ENCODE results near the gene COL16A1. TPM values are rescaled to one million over a fixed set of nuclear protein-coding genes. Genes with fewer than 3 reads are reported as not detected.
A peak's percentile ranks its signal among the peaks of the same experiment; 100 is the strongest.
"Not testable (repeated sequence)": the region's sequence is repeated elsewhere in the genome, so short reads cannot be mapped to it uniquely, and the experiment has no call there.

Gene COL16A1
- total RNA-seq, 4 donors from 2014 or later: 147 to 311 (median 212) TPM

GRCh38 chr1:31714442-31715086 lies 10.7 kb upstream of the COL16A1 start:
- peak overlapping the region; percentile 39 to 56 (median 47) for H3K4me3 ChIP-seq
- WGBS, 2 donors: 0 to 3% methylated on average over 24 to 35 of the region's 39 CpGs
- no peaks in the 10 kb centered on the region for H3K27me3 ChIP-seq
- peak overlapping the region; percentile 79 to 97 (median 91) for H3K27ac ChIP-seq
- H3K9me3 ChIP-seq: no peaks in the 10 kb centered on the region
- TF ChIP-seq CTCF (IDR thresholded peaks at IDR 0.05): peak in 4 of 5 experiments; percentile 33 to 53 (median 34)
- no peak for TF ChIP-seq POLR2A (IDR thresholded peaks at IDR 0.05)
- peak; percentile 45 to 57 for DNase-seq (ENCODE audit: low spot score in 2 of 2)
- no peaks in the 10 kb centered on the region for H3K36me3 ChIP-seq
- peaks cover 0 to 51% (median 32%) of the 10 kb centered on the region in 4 donors for H3K4me1 ChIP-seq

- peak; percentile 47 to 58 for DNase-seq (ENCODE audit: low spot score in 2 of 2)
- TF ChIP-seq EP300 (IDR thresholded peaks at IDR 0.05) (peak in 1 of 2 donors; percentile 55), POLR2A (IDR thresholded peaks at IDR 0.05) (no peak), CTCF (IDR thresholded peaks at IDR 0.05) (no peak)
- Histone ChIP-seq H3K27ac (peak overlapping the region in 3 of 4 donors; percentile 23 to 97 (median 94)), H3K36me3 (no peaks in the 10 kb centered on the region), H3K4me1 (peaks cover 0 to 53% (median 32%) of the 10 kb centered on the region in 4 donors), H3K9me3 (no peaks in the 10 kb centered on the region), H3K4me3 (no peak overlapping the region), H3K27me3 (no peaks in the 10 kb centered on the region)
- WGBS, 2 donors: 8 to 9% methylated on average over 1 of the region's 1 CpG
These were observed 8.8 kb upstream of the COL16A1 start for GRCh38 chr1:31712630-31713029.

DNA sequence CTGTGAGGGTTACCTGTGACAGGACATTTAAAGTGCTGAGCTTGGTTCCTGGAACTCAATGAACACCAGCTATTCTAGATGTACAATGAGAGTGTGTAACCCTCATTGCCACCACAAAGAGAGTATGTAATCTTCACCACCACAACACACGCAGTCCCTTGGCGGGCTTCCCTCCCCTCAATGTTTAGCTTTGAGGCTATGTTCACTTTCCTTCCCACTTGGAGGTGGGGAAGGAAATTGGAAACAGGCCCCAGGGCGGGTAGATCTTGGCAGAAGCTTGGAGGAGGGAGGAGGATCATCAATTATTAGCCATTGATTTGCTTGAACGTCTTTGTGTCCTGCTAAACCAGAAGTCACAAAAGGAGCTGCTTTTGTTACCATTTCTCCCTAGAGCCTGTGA lies 8.3 kb upstream of the COL16A1 start:
- Histone ChIP-seq H3K4me1 (peaks cover 0 to 56% (median 32%) of the 10 kb centered on the region in 4 donors), H3K36me3 (no peaks in the 10 kb centered on the region), H3K27me3 (no peaks in the 10 kb centered on the region), H3K4me3 (no peak overlapping the region), H3K9me3 (no peaks in the 10 kb centered on the region), H3K27ac (peak overlapping the region in 2 of 4 donors; percentile 94 to 97)
- TF ChIP-seq CTCF (IDR thresholded peaks at IDR 0.05): no peak
- no peak for TF ChIP-seq POLR2A (IDR thresholded peaks at IDR 0.05)
- no peak for TF ChIP-seq EP300 (IDR thresholded peaks at IDR 0.05)
- WGBS, 2 donors: 54 to 58% methylated on average over 4 of the region's 4 CpGs
- no peak for DNase-seq (ENCODE audit: low spot score in 2 of 2)

- 67 to 71% methylated on average over 11 of the region's 11 CpGs for WGBS, 2 donors
- H3K27ac ChIP-seq: no peak overlapping the region
- TF ChIP-seq EP300 (IDR thresholded peaks at IDR 0.05) (no peak), CTCF (IDR thresholded peaks at IDR 0.05) (no peak), POLR2A (IDR thresholded peaks at IDR 0.05) (no peak)
- H3K4me3 ChIP-seq: no peak overlapping the region
- no peaks in the 10 kb centered on the region for H3K27me3 ChIP-seq
- no peak for DNase-seq (ENCODE audit: low spot score in 2 of 2)
- H3K4me1 ChIP-seq: peaks cover 0 to 46% (median 28%) of the 10 kb centered on the region in 4 donors
- no peaks in the 10 kb centered on the region for H3K9me3 ChIP-seq
- no peaks in the 10 kb centered on the region for H3K36me3 ChIP-seq
These were observed 4.5 kb upstream of the COL16A1 start for GRCh38 chr1:31708324-31708723.

- Histone ChIP-seq H3K27me3 (no peaks in the 10 kb centered on the region), H3K36me3 (no peaks in the 10 kb centered on the region), H3K4me1 (peaks cover 0 to 46% (median 29%) of the 10 kb centered on the region in 4 donors), H3K27ac (no peak overlapping the region), H3K4me3 (no peak overlapping the region), H3K9me3 (no peaks in the 10 kb centered on the region)
- TF ChIP-seq POLR2A (IDR thresholded peaks at IDR 0.05) (no peak), EP300 (IDR thresholded peaks at IDR 0.05) (no peak)
- WGBS, 2 donors: 23 to 26% methylated on average over 5 of the region's 5 CpGs
- no peak for DNase-seq (ENCODE audit: low spot score in 2 of 2)
These were observed 3.9 kb upstream of the COL16A1 start for GRCh38 chr1:31707711-31708110.

GRCh38 chr1:31707059-31707600 lies 3.3 kb upstream of the COL16A1 start:
- peaks cover 0 to 46% (median 30%) of the 10 kb centered on the region in 4 donors for H3K4me1 ChIP-seq
- not testable (repeated sequence) for H3K9me3 ChIP-seq; DNase-seq (ENCODE audit: low spot score in 2 of 2); H3K27me3 ChIP-seq; H3K36me3 ChIP-seq; H3K27ac ChIP-seq; H3K4me3 ChIP-seq
- WGBS, 2 donors: 86 to 88% methylated on average over 4 of the region's 4 CpGs

Data from tibial nerve (tissue), 4 donors.